NCI-H2227 (cell line): ENCODE results near the gene YLPM1.

Experiments
- DNase-seq: peaks from one replicate; lab custom pipeline; 2025; ENCODE audit not compliant: unreplicated experiment; lab: John Stamatoyannopoulos, UW

Gene YLPM1

GRCh38 chr14:74866708-74867389, 103.7 kb downstream of the YLPM1 start:
- no peak for DNase-seq

GRCh38 chr14:74867673-74868072, 104.6 kb downstream of the YLPM1 start:
- DNase-seq = no peak

GRCh38 chr14:74868739-74869138, 105.6 kb downstream of the YLPM1 start:
- no peak for DNase-seq

- no peak for DNase-seq
Observed at GRCh38 chr14:74871819-74872218, 108.7 kb downstream of the YLPM1 start.

GRCh38 chr14:74875204-74875603, 112.1 kb downstream of the YLPM1 start:
- no peak for DNase-seq

- DNase-seq = no peak
Observed at GRCh38 chr14:74875941-74876913, 113.1 kb downstream of the YLPM1 start, which contains the start of gene PROX2. TSS of gene PROX2 (minus strand) at chr14:74876145. CDS start at chr14:74863834, 12,311 bp downstream.

- no peak for DNase-seq
Observed at GRCh38 chr14:74879427-74880182, 116.5 kb downstream of the YLPM1 start.

- DNase-seq = peak; percentile 91
Observed at GRCh38 chr14:74881431-74882102, 118.5 kb downstream of the YLPM1 start, which contains the start of gene DLST. TSS of gene DLST (plus strand) at chr14:74881916. CDS start at chr14:74881954, 38 bp downstream.

- DNase-seq = peak; percentile 59
Observed at GRCh38 chr14:74882103-74882920, 119.2 kb downstream of the YLPM1 start.
